ENCODE data around the gene TMEM272. TPM values are rescaled to one million over a fixed set of nuclear protein-coding genes. Genes with fewer than 3 reads are reported as not detected.

Gene TMEM272
- total and polyA plus RNA-seq, 2 experiments from 2014 or later: 0.11 to 0.76 TPM

GRCh38 chr13:51881296-51881695 is 36.3 kb upstream of the TMEM272 start (continued):
- TF ChIP-seq, protein P1, sequence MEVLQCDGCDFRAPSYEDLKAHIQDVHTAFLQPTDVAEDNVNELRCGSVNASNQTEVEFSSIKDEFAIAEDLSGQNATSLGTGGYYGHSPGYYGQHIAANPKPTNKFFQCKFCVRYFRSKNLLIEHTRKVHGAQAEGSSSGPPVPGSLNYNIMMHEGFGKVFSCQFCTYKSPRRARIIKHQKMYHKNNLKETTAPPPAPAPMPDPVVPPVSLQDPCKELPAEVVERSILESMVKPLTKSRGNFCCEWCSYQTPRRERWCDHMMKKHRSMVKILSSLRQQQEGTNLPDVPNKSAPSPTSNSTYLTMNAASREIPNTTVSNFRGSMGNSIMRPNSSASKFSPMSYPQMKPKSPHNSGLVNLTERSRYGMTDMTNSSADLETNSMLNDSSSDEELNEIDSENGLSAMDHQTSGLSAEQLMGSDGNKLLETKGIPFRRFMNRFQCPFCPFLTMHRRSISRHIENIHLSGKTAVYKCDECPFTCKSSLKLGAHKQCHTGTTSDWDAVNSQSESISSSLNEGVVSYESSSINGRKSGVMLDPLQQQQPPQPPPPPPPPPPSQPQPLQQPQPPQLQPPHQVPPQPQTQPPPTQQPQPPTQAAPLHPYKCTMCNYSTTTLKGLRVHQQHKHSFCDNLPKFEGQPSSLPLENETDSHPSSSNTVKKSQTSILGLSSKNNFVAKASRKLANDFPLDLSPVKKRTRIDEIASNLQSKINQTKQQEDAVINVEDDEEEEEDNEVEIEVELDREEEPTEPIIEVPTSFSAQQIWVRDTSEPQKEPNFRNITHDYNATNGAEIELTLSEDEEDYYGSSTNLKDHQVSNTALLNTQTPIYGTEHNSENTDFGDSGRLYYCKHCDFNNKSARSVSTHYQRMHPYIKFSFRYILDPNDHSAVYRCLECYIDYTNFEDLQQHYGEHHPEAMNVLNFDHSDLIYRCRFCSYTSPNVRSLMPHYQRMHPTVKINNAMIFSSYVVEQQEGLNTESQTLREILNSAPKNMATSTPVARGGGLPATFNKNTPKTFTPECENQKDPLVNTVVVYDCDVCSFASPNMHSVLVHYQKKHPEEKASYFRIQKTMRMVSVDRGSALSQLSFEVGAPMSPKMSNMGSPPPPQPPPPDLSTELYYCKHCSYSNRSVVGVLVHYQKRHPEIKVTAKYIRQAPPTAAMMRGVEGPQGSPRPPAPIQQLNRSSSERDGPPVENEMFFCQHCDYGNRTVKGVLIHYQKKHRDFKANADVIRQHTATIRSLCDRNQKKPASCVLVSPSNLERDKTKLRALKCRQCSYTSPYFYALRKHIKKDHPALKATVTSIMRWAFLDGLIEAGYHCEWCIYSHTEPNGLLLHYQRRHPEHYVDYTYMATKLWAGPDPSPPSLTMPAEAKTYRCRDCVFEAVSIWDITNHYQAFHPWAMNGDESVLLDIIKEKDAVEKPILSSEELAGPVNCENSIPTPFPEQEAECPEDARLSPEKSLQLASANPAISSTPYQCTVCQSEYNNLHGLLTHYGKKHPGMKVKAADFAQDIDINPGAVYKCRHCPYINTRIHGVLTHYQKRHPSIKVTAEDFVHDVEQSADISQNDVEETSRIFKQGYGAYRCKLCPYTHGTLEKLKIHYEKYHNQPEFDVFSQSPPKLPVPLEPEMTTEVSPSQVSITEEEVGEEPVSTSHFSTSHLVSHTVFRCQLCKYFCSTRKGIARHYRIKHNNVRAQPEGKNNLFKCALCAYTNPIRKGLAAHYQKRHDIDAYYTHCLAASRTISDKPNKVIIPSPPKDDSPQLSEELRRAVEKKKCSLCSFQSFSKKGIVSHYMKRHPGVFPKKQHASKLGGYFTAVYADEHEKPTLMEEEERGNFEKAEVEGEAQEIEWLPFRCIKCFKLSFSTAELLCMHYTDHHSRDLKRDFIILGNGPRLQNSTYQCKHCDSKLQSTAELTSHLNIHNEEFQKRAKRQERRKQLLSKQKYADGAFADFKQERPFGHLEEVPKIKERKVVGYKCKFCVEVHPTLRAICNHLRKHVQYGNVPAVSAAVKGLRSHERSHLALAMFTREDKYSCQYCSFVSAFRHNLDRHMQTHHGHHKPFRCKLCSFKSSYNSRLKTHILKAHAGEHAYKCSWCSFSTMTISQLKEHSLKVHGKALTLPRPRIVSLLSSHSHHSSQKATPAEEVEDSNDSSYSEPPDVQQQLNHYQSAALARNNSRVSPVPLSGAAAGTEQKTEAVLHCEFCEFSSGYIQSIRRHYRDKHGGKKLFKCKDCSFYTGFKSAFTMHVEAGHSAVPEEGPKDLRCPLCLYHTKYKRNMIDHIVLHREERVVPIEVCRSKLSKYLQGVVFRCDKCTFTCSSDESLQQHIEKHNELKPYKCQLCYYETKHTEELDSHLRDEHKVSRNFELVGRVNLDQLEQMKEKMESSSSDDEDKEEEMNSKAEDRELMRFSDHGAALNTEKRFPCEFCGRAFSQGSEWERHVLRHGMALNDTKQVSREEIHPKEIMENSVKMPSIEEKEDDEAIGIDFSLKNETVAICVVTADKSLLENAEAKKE (CRISPR knock-in tag; IDR thresholded peaks at IDR 0.05): no peak
- TF ChIP-seq EZH2 (IDR thresholded peaks at IDR 0.05; ENCODE audit: low read depth, unreplicated experiment) (no peak), JUNB (IDR thresholded peaks at IDR 0.05; ENCODE audit: unreplicated experiment) (no peak), STAT1 (IDR thresholded peaks at IDR 0.05; ENCODE audit: unreplicated experiment) (no peak), EZH2phosphoT487 (IDR thresholded peaks at IDR 0.05; ENCODE audit: unreplicated experiment) (no peak), POLR2AphosphoS5 (IDR thresholded peaks at IDR 0.05; ENCODE audit: low read depth) (no peak), CTCF (conservative IDR thresholded peaks at IDR 0.05; ENCODE audit: low read depth in 2 of 2) (no peak)

- H3K27me3 Mint-ChIP-seq (ENCODE audit: insufficient read depth, low read depth, poor library complexity): peaks cover 3% of the 10 kb centered on the region
- no peaks in the 10 kb centered on the region for H3K4me1 Mint-ChIP-seq
- Histone ChIP-seq H3K4me2 (no peak overlapping the region), H2AFZ (no peak overlapping the region), H3K79me2 (replicated peaks; ENCODE audit: insufficient read depth) (no peaks in the 10 kb centered on the region), H3K4me1 (ENCODE audit: insufficient read depth) (no peaks in the 10 kb centered on the region), H3K27ac (ENCODE audit: low read depth) (no peak overlapping the region), H3K4me3 (no peak overlapping the region), H3K36me3 (ENCODE audit: insufficient read depth) (no peaks in the 10 kb centered on the region), H3F3A (replicated peaks; ENCODE audit: low read depth) (no peaks in the 10 kb centered on the region), H3K27me3 (ENCODE audit: insufficient read depth) (no peaks in the 10 kb centered on the region), H4K20me1 (replicated peaks; ENCODE audit: insufficient read depth) (no peaks in the 10 kb centered on the region), H3K9me2 (ENCODE audit: insufficient read depth) (no peaks in the 10 kb centered on the region)
- H3K4me3 Mint-ChIP-seq: no peak overlapping the region
- no peak for DNase-seq (ENCODE audit: low spot score)
- peaks cover 18% of the 10 kb centered on the region for H3K9me3 Mint-ChIP-seq
- H3K36me3 Mint-ChIP-seq (ENCODE audit: low read depth): peaks cover 7% of the 10 kb centered on the region; the same call in 2 of the 3 replicates
- ATAC-seq: no peak
- no peak overlapping the region for H3K27ac Mint-ChIP-seq
- TF ChIP-seq EZH2phosphoT487 (IDR thresholded peaks at IDR 0.05; ENCODE audit: unreplicated experiment) (no peak), STAT1 (IDR thresholded peaks at IDR 0.05; ENCODE audit: unreplicated experiment) (no peak), JUNB (IDR thresholded peaks at IDR 0.05; ENCODE audit: unreplicated experiment) (no peak), ZNF114 (CRISPR knock-in tag; IDR thresholded peaks at IDR 0.05) (no peak), NANOG (IDR thresholded peaks at IDR 0.05; ENCODE audit: borderline replicate concordance) (no peak)
Measured at GRCh38 chr13:51879133-51879532, 34.2 kb upstream of the TMEM272 start.

All from GM23338 (cell line).